NCI-H226 (cell line): ENCODE results near the gene PDC.
A peak's percentile ranks its signal among the peaks of the same experiment; 100 is the strongest.

Experiments used
- DNase-seq: peaks from one replicate; pipeline ENCODE4 v3.0.0-alpha.2; 2015

The PDC gene

GRCh38 chr1:186461014-186461413 is at the start of gene PDC:
Gene PDC, minus strand, starts transcription at chr1:186461114. Its CDS starts 11,655 bp downstream, at chr1:186449459.
- no peak for DNase-seq

- DNase-seq, result no peak
These were observed 42.3 kb upstream of the PDC start for GRCh38 chr1:186503190-186503589.

- DNase-seq, result no peak
These were observed 41.2 kb upstream of the PDC start for GRCh38 chr1:186502087-186502486.

- DNase-seq, result no peak
These were observed 39.9 kb upstream of the PDC start for GRCh38 chr1:186500804-186501203.

DNA sequence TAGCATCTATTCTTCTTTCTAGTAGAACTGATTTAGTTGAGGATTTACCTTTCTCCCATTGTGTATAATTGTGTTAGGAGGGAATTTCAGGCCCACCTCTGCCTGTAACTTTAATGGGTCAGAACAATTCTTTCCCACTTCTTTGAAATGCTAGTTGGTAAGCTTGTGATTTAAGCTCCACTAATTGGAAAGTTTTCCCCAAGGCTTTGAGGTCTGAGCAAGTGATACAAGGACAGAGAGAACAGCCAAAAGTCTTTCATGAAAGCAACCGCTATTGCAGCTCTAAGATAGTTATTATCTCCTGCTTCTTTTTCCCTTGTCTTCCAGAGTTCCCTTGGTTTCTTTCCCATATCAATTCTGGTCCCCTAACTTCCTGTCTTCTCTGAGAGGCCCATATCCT is 38.7 kb upstream of the PDC start:
- no peak for DNase-seq

DNA sequence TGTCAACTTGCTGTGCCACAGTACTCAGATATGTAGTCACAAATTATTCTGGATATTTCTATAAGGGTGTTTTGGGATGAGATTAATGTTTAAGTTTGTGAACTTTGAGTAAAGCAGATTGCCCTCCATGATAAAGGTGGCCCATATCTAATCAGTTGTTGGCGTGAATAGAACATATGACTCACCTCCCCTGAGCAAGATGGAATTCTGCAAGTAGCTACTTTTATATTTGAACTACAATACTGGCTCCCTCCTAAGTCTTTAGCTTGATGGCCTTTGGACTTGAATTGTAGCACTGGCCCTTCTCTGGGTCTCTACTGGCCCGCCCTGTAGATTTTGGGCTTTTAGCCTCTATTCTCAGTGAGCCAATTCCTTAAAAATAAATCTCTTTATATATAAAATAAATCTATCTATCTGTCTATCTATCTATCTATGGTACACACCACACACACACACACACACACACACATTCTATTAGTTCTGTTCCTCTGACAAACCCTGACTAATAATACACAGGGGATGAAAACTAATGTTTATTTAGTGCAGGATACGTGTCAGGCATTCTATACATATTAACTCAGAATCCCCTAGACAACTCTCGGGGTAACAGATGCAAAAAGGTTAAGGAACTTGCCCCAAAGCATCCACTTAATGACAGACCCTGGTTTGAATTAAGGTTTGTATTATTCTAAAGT is 37.9 kb upstream of the PDC start:
- DNase-seq, result peak; percentile 59

- no peak for DNase-seq
These were observed 37.2 kb upstream of the PDC start for GRCh38 chr1:186498071-186498470.

- no peak for DNase-seq
These were observed 36.7 kb upstream of the PDC start for GRCh38 chr1:186497651-186498050.

DNA sequence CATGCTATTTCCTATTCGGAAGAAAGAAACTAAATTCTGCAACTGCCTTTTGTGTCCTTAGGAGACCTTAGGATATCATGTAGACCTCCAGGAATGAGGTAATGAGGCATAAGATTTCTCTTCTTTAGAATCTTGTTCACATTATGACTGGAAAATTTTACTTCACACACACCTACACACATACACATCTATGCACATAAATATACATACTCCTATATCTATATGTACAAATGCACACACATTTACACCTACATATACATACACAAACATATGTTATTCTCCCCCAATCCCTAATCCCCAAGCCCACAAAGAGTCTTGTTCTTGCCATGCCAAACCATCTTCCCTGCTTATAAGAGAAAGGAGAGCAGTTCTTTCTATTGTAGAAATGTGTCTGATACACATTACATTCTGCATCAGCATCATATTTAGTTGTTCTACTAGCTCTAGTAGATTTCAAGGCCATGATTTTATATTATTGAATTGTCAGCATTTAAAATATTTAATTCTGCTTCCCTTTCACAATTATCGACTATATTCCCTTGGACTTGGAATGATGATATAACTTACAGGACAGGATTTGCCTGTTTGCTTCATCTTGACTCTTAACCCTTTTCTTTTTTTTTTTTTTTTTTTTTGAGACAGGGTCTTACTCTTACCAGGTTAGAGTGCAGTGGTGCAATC is 35.4 kb upstream of the PDC start:
- DNase-seq, result no peak

GRCh38 chr1:186494832-186495271 is 33.9 kb upstream of the PDC start:
- no peak for DNase-seq

GRCh38 chr1:186492531-186493291 is 31.8 kb upstream of the PDC start:
- no peak for DNase-seq

GRCh38 chr1:186491336-186491735 is 30.4 kb upstream of the PDC start:
- no peak for DNase-seq

DNA sequence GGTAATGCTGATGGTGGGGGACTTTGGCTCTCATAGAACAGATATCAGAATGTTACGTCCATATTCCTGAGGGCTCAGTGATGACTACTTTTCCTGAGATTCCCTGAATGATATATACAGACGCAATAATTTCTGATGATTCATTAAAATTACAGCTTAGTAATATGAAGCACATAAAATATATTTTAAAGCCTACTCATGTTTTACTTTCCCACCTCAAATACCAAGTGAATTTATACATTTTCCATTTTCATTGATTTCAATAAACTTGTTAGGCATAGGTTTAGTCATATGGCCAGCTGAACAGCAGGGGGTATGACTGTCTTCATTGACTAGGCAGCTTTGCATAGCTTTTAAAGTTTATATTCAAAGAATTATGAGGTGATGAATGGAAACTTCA is 26.2 kb upstream of the PDC start:
- DNase-seq, result no peak

DNA sequence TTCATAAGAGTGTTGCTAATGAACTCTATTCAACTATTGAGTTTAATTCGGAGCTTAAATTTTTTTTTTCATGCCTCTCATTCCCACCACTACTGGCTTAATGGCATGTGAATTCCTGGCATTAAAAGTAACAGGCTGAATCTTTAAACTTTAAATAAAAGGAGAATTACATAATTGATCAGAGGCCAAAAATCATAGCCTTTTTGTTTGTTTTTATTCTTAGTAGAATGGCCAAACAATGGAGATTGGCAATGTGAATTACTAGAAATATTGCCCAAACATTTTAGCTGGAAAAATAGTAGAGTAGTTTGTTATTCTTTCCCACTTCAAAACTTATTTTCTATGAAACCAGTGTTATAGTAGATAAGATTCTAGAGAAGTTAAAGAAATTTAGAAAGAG is 25.1 kb upstream of the PDC start:
- DNase-seq, result no peak

DNA sequence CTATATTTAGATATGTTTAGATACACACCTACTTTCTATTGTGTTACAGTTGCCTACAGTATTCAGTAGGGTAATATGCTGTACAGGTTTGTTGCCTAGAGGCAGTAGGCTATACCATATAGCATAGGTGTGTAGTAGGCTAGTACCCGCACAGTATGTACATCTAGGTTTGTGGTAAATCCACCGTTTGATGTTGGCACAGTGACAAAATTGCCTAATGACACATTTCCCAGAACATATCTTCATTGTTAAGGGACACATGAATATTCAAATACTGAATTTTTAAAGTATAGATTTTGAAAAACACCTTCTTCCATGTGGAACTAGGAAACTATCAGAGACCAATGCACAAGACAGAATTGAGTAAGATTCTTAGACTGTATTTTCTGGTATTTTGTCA is 22.6 kb upstream of the PDC start:
- no peak for DNase-seq

- peak; percentile 31 for DNase-seq
These were observed 21.8 kb upstream of the PDC start for GRCh38 chr1:186482661-186483255.

DNA sequence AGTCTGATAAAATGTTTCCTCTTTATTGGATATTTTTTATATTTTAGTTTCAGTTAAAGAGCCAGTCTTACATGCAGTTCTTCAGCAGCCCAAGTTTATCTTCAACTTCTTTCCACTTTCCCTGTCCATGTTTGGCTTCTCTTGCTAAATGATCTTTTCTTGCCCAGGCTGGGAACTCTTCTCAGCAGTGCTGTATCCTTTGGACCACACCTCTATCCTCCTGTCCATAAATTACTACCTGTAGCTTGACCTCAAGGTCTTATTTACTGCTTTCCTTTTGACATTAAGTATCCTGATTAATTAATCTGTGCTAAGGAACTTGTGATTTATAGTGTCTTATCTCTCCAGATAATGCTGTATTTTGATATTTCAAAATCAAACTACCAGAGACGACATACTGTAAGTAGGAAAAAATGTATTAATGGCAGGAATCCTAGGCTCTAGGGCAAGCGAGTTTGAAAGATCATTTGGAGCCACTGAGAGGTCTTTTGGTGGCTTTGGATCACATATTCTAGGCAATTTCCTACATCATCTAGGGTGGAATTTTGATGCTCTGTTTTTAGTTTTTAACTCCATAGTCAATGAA is 20.5 kb upstream of the PDC start:
- peak; percentile 21 for DNase-seq

- DNase-seq, result no peak
These were observed 18.2 kb upstream of the PDC start for GRCh38 chr1:186479162-186479561.

- DNase-seq, result no peak
These were observed 15.5 kb upstream of the PDC start for GRCh38 chr1:186476264-186477040.

DNA sequence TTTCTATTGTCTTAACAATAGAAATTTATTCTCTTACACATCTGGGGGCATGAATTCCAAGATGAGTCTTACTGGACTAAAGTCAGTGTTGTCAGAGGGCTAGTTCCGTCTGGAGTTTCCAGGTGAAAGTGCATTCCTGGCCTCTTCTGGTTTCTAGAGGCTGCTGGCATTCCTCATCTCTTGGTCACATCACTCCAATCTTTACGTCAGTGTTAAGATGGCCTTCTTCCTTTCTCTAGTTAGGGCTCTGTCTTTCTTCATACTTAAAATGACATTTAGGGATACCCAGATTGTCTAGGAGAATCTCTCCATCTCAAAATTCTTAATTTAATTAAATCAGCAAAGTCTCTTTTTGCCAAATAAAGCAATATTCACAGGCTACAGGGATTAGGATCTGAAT is 13.3 kb upstream of the PDC start:
- DNase-seq, result peak; percentile 8

DNA sequence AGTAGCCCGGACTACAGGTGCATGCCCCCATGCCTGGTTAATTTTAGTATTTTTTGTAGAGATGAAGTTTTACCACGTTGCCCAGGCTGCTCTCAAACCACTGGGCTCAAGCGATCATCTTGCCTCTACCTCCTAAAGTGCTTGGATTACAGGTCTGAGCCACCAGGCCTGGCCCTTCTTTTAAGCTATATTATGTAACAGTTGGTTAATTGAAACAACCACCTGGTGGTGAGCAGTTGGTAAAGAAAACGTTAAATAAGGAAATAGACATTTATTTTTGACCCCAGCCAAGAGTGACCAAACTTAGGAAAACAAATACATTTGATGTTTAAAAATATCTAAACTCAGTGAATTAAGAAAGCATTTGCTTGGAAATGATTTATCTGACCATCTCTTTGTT is 12.1 kb upstream of the PDC start:
- DNase-seq, result no peak

- DNase-seq, result no peak
These were observed 5.0 kb upstream of the PDC start for GRCh38 chr1:186465946-186466345.
